Activated T-cell treated with anti-CD3 and anti-CD28 coated beads, Interleukin-2, amount 50 U/mL, for 24 hours (primary cell): ENCODE data around the gene XXYLT1.
"Not testable (repeated sequence)": the region's sequence is repeated elsewhere in the genome, so short reads cannot be mapped to it uniquely, and the experiment has no call there.

Experiments
- DNase-seq: peaks from one replicate; pipeline ENCODE4 v3.0.0-alpha.2; 2020
- H3K27ac Mint-ChIP-seq: 2 replicates; pipeline ENCODE4 v1.8.0; 2020; ENCODE audit warnings: mild to moderate bottlenecking, mixed read lengths
- H3K27me3 Mint-ChIP-seq: 2 replicates; pipeline ENCODE4 v1.8.0; 2020; ENCODE audit warnings: mixed read lengths
- H3K36me3 Mint-ChIP-seq: 2 replicates; pipeline ENCODE4 v1.8.0; 2020; ENCODE audit warnings: low read depth, mixed read lengths
- H3K4me1 Mint-ChIP-seq: 2 replicates; pipeline ENCODE4 v1.8.0; 2020; ENCODE audit warnings: low read depth, mixed read lengths
- H3K4me3 Mint-ChIP-seq: 2 replicates; pipeline ENCODE4 v1.8.0; 2020; ENCODE audit warnings: mild to moderate bottlenecking, moderate library complexity, mixed read lengths
- H3K9me3 Mint-ChIP-seq: 2 replicates; pipeline ENCODE4 v1.8.0; 2020; ENCODE audit warnings: mixed read lengths

The XXYLT1 gene

DNA sequence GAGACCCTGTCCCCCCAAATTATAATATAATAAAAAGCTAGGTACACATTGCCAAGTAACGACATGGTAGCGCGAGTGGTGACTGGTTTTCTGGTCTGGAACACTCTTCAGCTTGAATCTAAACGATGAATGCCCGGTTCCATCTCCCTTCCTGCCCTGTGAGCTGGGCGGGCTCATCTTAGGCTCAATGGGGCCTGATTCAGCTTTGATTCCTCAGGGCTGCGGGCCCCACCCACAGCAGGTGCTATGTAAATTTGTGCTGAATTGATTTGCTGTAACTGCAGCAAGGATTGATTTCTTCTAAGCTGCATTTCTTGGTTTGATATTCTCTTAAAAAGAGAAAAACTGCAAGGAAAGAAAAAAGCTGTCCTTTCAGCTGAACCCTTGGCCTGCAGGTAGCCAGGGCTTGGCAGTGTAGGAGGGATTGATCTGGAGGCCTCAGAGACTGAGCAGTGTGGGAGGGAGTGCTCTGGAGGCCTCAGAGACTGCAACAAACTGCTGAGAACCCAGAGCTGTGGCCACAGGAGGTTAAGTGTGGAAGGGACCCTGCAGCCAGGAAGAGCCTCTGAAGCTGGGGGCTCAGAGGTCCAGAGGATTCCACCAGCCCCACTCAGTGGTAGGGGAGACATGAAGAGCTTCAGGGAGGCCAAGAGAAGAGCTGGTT, 231.6 kb downstream of the XXYLT1 start:
- no peak overlapping the region for H3K4me3 Mint-ChIP-seq
- no peak for DNase-seq
- no peaks in the 10 kb centered on the region for H3K4me1 Mint-ChIP-seq
- no peaks in the 10 kb centered on the region for H3K9me3 Mint-ChIP-seq
- no peak overlapping the region for H3K27ac Mint-ChIP-seq
- no peaks in the 10 kb centered on the region for H3K36me3 Mint-ChIP-seq
- peaks cover 9% of the 10 kb centered on the region for H3K27me3 Mint-ChIP-seq

DNA sequence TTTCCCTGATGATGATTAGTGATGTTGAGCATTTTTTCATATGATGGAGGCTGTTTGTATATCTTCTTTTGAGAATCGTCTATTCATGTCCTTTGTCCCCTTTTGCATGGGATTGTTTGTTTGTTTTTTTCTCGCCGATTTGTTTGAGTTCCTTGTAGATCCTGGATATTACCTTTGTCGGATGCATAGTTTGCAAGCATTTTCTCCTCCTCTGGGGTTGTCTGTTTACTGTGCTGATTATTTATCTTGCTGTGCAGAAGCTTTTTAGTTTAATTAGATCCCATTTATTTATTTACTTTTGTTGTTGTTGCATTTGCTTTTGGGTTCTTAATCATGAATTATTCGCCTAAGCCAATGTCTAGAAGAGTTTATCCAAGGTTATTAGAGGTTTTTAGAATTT, 232.8 kb downstream of the XXYLT1 start:
- H3K36me3 Mint-ChIP-seq = no peaks in the 10 kb centered on the region

DNA sequence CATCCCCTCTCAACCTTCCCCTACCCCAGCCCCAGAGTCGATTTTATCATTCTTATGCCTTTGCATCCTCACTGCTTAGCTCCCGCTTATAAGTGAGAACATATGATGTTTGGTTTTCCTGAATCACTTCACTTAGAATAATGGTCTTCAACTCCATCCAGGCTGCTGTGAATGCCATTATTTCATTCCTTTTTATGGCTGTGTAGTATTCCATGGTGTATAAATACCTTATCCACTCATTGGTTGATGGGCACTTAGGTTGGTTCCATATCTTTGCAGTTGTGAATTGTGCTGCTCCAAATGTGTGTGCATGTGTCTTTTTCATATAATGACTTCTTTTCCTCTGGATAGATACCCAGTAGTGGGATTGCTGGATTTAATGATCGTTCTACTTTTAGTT, 233.4 kb downstream of the XXYLT1 start:
- not testable (repeated sequence) for DNase-seq, H3K36me3 Mint-ChIP-seq, H3K4me3 Mint-ChIP-seq, H3K27ac Mint-ChIP-seq, H3K27me3 Mint-ChIP-seq, H3K9me3 Mint-ChIP-seq, H3K4me1 Mint-ChIP-seq

More for the DNA sequence above, 232.8 kb downstream of the XXYLT1 start:
- H3K4me3 Mint-ChIP-seq = no peak overlapping the region
- DNase-seq = no peak
- H3K27me3 Mint-ChIP-seq = peaks cover 9% of the 10 kb centered on the region
- no peak overlapping the region for H3K27ac Mint-ChIP-seq
- no peaks in the 10 kb centered on the region for H3K9me3 Mint-ChIP-seq
- H3K4me1 Mint-ChIP-seq = no peaks in the 10 kb centered on the region

DNA sequence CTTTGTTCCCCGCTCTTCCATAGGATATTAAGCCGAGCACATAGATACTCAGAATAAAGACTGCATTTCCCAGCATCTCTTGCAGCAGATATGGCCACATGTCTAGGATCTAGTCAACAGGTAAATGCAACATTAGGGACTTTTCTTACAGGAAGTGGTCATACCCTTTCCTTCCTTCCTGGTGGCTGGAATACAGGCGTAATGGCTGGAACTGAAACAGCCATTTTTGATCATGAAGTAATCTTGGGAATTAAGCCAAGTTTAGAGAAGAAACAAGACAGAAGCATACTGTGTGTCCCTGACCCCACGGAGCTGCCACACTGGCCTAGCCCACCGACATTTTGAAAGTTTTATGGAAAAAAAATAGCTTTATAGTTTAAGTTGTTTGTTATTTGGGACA, 234.0 kb downstream of the XXYLT1 start:
- Mint-ChIP-seq H3K36me3 (no peaks in the 10 kb centered on the region), H3K4me3 (no peak overlapping the region), H3K4me1 (no peaks in the 10 kb centered on the region), H3K9me3 (no peaks in the 10 kb centered on the region), H3K27me3 (peaks cover 9% of the 10 kb centered on the region), H3K27ac (no peak overlapping the region)
- DNase-seq = no peak

DNA sequence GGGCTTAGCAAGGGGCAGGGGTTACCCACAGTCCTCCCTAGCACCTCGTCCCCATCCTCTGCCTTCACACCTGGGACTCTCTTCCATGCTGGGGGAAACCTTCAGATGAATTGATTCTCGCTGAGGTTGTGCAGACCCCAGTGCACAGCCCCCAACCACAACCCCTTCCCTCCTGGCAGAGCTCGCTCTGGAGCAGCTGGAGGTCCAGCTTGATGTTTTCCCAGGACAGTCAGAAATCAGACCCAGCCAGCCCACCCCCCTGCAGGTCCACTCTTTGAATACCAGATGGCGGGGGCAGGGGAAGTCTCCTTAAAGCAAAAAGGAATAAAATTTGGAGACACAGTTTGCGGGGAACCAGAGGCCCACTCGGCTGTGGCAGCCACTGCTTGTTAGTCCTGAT, 234.4 kb downstream of the XXYLT1 start:
- Mint-ChIP-seq H3K36me3 (no peaks in the 10 kb centered on the region), H3K4me3 (no peak overlapping the region), H3K4me1 (no peaks in the 10 kb centered on the region), H3K9me3 (no peaks in the 10 kb centered on the region), H3K27ac (no peak overlapping the region), H3K27me3 (peaks cover 9% of the 10 kb centered on the region)
- DNase-seq = no peak

DNA sequence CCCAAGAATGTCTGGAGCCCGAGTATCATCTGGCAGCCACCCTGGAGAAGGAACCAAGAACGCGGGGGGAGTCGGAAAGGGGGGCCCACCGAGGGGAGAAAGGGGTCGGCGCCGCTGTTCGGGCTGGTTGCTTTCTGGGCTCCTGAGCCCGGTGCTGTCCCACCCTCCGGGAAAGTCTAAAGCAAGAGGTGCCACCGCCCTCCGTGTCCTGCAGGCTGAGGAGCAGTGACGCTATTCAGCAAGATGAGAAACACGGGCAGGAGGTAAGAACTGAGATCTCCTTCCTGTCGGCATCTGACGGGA, 234.8 kb downstream of the XXYLT1 start:
- Mint-ChIP-seq H3K27ac (no peak overlapping the region), H3K36me3 (no peaks in the 10 kb centered on the region), H3K27me3 (peaks cover 9% of the 10 kb centered on the region), H3K4me3 (no peak overlapping the region), H3K9me3 (no peaks in the 10 kb centered on the region), H3K4me1 (no peaks in the 10 kb centered on the region)
- DNase-seq = no peak

DNA sequence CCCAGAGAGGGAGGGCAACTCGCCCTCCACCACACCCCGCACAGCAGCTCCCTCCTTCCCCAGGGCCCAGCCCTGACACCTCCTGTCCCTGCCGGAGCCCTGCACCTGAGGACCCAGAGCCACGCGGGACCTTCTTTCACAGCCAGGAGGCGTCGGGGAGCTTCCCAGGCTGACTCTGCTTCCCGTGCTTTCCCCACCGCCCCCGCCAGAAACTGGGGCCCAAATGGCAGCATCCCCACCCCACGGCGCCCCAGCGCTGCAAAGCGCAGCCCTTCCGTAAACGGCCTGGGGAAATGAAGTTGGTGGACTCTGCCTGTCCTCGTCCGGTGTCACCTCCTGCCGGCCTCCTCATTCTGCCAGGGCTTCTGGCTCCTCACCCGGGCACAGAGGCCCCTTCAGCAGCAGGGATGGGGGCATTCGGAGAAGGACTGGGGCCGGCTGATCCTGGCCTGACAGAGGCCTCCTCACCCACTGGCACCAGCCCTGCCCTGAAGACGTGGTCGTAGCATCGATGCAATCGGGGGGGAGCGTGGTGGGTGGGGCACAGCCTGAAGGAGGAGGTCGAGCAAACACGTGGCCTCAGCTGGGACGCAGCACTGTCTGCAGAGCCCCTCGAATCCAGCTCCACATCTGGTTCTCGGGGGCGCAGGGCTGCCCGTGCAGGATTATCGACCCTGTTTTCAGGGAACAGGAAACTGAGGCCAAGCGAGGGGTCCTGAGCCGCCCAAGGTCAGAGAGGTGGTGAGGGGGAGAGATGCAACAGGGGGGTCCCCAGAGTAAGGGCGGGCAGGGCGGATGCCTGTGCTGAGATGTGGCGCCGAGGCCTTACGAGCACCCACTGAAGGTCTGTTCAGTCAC, 235.4 kb downstream of the XXYLT1 start:
- Mint-ChIP-seq H3K36me3 (no peaks in the 10 kb centered on the region), H3K27ac (no peak overlapping the region), H3K27me3 (peaks cover 9% of the 10 kb centered on the region), H3K9me3 (no peaks in the 10 kb centered on the region), H3K4me3 (no peak overlapping the region), H3K4me1 (no peaks in the 10 kb centered on the region)
- no peak for DNase-seq

DNA sequence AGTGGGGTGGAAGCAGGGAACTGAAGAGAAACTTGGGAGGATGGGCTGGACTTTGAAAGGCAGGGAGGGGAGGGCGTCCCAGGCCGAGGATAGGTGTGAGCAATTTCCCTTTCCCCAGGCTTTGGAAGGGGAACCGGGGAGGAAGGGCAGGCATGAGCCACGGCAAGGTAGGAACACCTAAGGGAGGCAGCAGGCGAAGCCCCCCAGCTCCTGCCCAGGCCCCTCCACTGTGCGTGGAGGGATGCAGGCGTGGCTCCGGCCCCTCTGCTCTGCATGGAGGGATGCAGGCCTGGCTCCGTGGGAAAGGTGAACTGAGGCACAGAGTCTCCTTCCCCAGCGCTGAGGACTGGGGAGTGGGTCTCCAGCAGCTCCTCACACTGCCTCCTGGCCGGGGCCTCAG, 236.4 kb downstream of the XXYLT1 start:
- H3K4me1 Mint-ChIP-seq = no peaks in the 10 kb centered on the region
- no peak for DNase-seq
- no peaks in the 10 kb centered on the region for H3K9me3 Mint-ChIP-seq
- no peaks in the 10 kb centered on the region for H3K36me3 Mint-ChIP-seq
- no peak overlapping the region for H3K4me3 Mint-ChIP-seq
- H3K27me3 Mint-ChIP-seq = peaks cover 8% of the 10 kb centered on the region
- H3K27ac Mint-ChIP-seq = no peak overlapping the region

DNA sequence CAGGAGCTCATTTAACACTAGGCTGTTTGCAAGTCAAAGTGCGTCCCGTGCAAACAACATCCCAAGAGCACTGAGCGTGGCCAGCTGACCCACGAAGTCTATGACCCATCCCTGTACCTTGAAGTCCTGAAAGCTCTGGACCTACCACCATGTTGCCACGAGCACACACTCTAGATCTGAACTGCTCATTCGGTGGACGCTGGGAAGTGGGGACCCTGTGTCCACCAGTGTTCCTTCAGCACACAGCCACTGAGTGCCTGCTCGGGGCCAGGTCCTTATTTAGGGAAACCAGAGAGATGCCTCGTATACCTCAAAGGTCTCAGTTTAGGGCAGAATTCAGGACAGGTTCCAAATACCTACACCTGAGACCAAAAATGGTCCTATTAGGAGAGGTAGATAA, 236.9 kb downstream of the XXYLT1 start:
- Mint-ChIP-seq H3K4me1 (no peaks in the 10 kb centered on the region), H3K27me3 (peaks cover 4% of the 10 kb centered on the region), H3K27ac (no peak overlapping the region)

DNA sequence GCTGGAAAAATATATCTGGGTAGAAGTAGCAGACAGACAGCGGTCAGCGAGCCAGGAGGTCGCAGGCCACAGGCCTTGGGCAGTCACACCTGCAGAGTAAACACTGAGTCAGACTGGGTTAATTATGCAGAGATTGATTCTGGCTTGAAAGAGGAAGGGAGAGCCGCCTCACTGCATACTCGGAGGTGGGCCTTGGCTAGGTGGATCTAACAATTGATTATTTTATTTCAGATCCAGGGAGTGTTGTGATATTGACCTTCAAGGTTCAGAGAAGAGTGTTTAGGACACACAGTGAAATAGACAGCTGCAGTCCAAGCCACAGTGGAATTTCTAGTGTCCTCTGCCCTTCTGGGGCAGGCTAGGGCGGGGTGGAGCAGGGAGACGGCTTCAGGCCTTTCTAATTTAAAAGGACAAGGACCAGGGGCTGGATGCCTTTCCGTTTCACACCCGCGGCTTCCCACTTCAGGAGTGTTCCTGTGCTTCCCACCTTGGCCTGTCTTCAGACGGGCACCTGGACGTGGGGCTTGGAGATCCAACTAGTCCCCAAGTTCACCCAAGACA, 237.3 kb downstream of the XXYLT1 start:
- no peaks in the 10 kb centered on the region for H3K36me3 Mint-ChIP-seq
- no peaks in the 10 kb centered on the region for H3K9me3 Mint-ChIP-seq
- no peak for DNase-seq
- H3K4me3 Mint-ChIP-seq = no peak overlapping the region
- no peak overlapping the region for H3K27ac Mint-ChIP-seq
- no peaks in the 10 kb centered on the region for H3K4me1 Mint-ChIP-seq
- H3K27me3 Mint-ChIP-seq = peaks cover 2% of the 10 kb centered on the region

More for the DNA sequence above, 236.9 kb downstream of the XXYLT1 start:
- no peaks in the 10 kb centered on the region for H3K9me3 Mint-ChIP-seq
- no peak for DNase-seq
- no peak overlapping the region for H3K4me3 Mint-ChIP-seq
- H3K36me3 Mint-ChIP-seq = no peaks in the 10 kb centered on the region

DNA sequence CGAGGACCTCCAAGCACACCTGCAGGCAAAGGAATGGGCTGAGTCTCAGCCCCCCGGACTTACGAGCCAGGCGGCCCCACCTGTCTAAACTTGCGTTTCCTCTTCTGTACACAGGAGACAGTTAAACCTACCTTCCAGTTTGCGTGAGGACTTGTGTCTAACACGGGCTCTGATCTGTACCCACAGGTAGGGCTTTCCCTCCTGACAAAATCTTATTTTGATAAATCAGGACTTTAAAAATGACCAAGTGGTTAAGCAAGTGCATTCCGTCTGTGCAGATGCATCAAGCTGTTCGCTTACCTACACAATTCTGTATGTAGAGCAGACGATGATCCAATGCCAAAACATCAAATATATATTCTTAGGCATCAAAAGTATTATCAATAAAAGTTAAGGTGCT, 238.0 kb downstream of the XXYLT1 start:
- Mint-ChIP-seq H3K4me1 (no peaks in the 10 kb centered on the region), H3K4me3 (no peak overlapping the region), H3K27me3 (no peaks in the 10 kb centered on the region), H3K36me3 (no peaks in the 10 kb centered on the region), H3K9me3 (no peaks in the 10 kb centered on the region), H3K27ac (no peak overlapping the region)
- DNase-seq = no peak

DNA sequence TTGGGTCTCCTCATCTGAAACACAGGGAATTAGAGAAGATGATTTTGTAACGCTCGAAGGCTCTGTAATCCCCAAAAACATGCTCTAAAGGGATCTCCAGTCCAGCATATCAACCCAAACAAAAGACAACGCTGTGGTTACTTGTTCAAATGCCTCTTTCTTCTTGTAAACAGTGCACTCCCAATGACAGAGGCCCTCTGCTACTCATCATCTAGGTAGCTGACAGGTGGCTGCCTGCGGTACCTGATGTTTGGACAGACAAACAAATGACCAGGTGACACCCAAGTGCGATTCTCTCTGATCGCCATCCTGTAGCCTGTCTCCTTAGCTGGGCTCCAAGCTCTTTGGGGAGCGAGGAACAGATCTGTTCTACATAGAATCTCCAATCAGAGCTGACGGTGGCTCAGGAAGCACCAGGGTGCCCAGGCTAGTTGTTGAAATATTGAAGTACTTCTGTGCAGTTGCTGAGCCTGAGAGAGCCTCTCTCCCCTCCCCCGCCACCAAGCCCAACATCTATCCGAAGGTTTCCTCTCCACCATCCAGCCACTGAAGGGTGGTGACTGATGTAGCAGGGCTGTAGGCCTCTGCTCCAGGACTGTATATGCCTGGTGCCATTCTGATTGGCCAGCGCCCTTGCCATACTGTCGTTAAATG, 238.7 kb downstream of the XXYLT1 start:
- Mint-ChIP-seq H3K36me3 (no peaks in the 10 kb centered on the region), H3K4me3 (no peak overlapping the region), H3K9me3 (no peaks in the 10 kb centered on the region), H3K4me1 (no peaks in the 10 kb centered on the region), H3K27ac (no peak overlapping the region), H3K27me3 (no peaks in the 10 kb centered on the region)
- no peak for DNase-seq

DNA sequence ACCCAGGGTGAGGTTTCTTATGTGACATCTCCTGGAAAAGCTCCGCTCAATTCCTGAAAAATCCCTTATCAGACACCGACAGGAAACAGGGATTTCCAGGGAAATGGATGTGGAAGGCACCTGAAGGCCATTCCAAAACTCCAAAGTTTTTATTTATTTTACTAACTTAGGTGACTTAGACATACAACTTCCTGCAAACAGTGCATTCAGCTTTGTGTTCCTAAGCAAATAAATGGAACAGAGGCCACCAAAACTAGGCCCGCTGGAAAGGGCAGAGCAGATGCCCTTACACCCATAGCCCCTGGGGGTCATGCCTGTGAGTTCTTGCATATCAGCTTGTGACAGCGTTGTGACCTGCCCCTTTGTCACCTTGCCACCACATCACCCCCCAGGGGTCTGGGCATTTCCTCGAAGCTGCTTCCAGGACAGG, 239.4 kb downstream of the XXYLT1 start:
- no peaks in the 10 kb centered on the region for H3K27me3 Mint-ChIP-seq
- H3K4me3 Mint-ChIP-seq = no peak overlapping the region
- H3K9me3 Mint-ChIP-seq = no peaks in the 10 kb centered on the region
- DNase-seq = no peak
- H3K36me3 Mint-ChIP-seq = no peaks in the 10 kb centered on the region
- no peak overlapping the region for H3K27ac Mint-ChIP-seq
- no peaks in the 10 kb centered on the region for H3K4me1 Mint-ChIP-seq

DNA sequence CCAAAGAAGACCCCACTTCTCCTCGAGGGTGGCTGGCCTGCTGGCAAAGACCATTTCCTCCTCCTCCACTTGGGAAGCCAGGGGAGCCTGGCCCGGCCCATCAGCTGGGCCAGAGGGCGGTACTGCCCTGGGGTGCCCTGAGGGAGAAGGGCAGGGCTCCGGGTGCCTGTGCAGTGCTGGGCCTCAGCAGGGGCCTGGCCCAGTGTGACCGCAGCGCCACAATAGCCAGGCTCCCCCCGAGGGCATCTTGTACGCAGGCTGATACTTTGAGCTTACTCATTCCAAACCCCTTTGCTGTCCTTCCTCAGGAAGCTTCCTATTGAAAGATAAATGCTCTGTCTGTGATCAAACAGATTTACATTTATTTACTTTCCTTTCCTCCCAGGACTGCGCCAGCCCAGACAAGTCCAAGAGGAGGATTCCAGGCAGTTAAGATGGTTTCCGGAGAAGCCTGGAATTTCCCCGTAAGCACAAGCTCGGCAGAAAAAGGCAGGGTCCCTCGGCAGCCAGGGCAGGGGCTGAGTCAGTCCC, 240.1 kb downstream of the XXYLT1 start:
- Mint-ChIP-seq H3K4me1 (no peaks in the 10 kb centered on the region), H3K27me3 (no peaks in the 10 kb centered on the region), H3K27ac (no peak overlapping the region), H3K4me3 (no peak overlapping the region), H3K9me3 (no peaks in the 10 kb centered on the region), H3K36me3 (no peaks in the 10 kb centered on the region)
- no peak for DNase-seq
